HG03025 (cell line): Measurements from ENCODE around the gene ZNF48.

ENCODE experiments used
- ATAC-seq: cut with Tn5 transposase; IDR thresholded peaks from one replicate; pipeline ENCODE4 v1.9.1; 2021; ENCODE audit warnings: mild to moderate bottlenecking, moderate library complexity; ENCODE audit not compliant: unreplicated experiment, low FRiP score

Gene ZNF48

GRCh38 chr16:30395155-30395991 lies at the start of gene ZNF48:
TSS of gene ZNF48 (plus strand) at chr16:30395420. CDS start at chr16:30395795, 375 bp downstream.
- no peak for ATAC-seq

- no peak for ATAC-seq
Observed at GRCh38 chr16:30346286-30346685, 48.9 kb upstream of the ZNF48 start.

DNA sequence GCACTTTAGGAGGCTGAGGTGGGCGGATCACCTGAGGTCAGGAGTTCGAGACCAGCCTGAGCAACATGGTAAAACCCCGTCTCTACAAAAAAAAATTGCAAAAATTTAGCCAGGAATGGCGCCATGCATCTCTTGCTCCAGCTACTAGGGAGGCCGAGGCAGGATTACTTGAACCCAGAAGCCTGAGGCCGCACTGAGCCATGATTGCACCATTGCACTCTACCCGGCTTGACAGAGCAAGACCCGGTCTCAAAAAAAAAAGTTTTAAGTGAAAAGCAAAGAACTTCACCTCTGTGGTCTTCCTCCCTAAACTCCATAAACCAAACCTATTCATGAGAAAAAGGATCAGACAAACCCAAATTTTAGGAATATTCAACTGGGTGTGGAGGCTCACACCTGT lies 47.1 kb upstream of the ZNF48 start:
- no peak for ATAC-seq

- ATAC-seq = no peak
Observed at GRCh38 chr16:30348929-30349328, 46.3 kb upstream of the ZNF48 start.

GRCh38 chr16:30349675-30350074 lies 45.5 kb upstream of the ZNF48 start:
- ATAC-seq = no peak

DNA sequence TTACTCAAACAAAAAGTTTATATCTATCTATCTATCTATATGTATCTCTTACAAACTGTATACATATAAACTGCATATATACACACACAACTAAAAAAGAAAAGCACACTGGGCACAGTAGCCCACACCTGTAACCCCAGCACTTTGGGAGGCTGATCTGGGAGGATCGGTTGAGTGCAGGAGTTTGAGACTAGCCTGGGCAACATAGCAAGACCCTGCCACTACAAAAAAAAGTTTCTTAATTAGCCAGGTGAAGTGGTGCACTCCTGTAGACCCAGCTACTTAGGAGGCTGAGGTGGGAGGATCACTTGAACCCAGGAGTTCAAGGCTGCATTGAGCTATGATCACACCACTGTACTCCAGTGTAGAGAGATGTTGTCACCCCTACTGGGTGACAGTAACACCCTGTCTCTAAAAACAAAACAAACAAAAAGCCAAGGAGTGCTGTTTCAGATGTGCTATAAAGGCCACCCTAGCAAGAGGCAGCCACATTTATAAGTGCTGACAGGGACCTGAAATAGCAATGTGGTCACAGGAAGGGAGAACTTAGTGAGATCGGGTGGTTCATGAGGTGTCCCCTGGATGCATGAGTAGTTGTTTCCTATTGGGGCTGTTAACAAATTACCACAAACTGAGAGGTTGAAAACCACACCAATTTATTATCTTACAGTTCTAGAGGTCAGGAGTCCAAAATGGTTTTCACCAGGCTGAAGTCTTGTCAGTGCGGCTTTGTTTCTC lies 44.9 kb upstream of the ZNF48 start:
- no peak for ATAC-seq

GRCh38 chr16:30351001-30351441 lies 44.2 kb upstream of the ZNF48 start:
- ATAC-seq = no peak

DNA sequence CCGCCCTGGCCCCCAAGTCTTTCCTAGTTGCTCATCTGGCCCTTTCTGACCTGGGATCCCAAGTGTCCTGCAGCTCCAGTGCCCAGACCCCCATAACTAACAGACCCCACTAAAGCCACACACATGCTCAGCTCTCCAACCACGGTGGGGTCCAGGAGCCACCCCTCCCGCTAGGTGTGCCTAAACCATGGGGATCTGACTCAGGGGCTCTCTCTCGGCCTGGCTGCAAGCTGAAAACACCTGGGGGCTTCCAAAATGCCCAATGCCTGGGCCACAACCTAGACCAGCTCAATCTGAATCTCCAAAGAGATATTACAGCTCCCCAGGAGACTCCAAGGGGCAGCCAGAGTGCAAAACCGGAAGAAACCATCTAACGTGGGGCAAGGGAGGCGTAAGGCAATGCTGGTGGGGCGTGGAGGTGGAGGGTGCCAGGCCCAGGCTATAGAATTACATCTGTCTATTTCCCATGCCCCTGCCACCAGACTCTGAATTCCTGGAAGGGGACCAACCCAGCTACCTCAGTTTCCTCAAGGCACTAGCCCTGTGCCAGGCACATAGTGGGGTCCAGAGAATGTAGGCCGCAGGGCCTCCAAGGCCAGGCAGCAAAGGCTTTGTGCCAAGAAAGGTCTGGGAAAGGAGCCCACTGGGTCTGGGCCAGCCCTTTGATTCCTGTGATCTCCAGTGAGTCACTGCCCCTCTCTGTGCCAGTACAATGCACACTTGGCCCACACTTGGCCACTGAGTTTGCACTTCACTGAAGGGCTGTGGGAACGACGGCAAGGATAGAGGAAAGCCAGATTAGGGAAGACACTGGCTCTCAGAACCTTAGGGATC lies 43.4 kb upstream of the ZNF48 start:
- ATAC-seq = no peak

DNA sequence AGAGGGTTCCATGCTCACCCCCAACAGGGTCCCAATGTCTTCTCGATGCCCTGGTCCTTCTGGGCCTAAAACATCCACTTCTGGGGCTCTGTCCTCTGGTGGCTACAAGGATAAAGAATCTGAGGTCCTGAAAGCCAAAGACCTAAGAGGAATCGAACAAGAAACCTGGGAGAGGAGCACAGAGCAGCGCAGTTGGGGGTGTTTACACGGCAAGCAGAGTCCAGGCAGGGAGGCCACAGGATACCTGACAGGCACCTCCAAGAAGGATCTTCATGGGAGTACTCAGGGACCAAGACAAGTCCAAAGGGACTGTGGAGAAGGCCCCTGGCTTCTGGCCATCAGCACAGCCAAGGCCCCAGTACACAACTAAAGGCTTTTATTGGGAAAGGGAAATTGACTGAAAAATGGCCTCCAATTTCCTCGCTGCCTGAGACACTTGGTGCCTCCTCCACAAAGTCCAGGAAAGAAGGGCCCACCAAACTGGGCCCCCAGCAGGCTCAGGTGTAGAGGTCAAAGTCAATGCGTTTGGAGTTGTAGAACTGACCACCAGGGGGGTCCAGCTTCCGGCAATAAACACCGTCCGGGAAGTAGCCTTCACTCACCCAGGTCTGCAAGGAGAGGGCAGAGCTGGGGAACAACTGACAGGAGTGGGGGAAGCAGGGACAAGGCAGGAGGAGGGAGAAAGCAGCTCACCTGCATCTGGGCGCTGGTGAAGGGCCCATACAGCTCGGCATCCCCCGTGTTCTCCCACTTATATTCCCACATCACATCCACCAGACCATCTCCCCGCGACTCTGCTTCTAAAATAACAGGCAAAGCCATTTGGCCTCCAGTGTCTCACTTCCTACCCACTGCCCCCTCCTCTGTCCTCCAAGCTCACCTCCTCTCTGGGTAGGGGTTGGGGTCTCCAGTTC lies 42.5 kb upstream of the ZNF48 start:
- ATAC-seq = no peak

GRCh38 chr16:30353438-30354129 lies 41.6 kb upstream of the ZNF48 start:
- ATAC-seq = no peak

DNA sequence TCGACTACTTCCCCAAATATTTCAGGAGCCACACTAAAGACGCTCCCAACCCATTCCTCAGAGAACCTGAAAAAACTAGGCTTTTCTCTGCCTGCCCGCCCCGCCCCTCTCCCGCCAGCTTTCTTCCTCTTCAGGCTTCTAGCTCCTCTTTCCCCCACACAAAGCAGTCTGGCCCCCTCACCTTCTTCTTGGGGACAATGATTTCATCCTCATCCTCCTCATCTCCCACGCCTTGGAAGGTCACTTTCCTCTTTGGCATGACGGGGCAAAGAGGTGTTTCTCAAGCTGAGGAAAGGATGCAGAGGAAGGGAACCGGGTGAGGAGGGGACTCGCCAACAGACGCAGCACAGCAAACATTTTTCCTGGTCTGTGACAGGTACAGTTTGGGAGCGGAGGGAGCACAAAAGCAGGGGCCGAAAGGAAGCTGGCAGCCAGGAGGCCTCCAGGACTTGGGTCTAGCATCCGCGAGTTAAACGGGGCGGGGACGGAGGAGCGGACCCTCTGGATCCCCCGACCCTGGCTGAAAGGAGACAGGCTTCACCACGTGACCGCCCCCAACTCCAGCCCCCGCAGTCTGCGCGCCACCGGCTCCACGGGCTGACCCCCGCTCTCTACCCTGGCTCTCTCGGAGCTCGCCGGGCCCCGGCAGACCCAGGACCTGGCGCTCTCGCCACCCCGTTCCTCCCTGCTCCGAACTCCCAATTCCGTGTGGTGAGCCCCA lies 40.6 kb upstream of the ZNF48 start:
- no peak for ATAC-seq

DNA sequence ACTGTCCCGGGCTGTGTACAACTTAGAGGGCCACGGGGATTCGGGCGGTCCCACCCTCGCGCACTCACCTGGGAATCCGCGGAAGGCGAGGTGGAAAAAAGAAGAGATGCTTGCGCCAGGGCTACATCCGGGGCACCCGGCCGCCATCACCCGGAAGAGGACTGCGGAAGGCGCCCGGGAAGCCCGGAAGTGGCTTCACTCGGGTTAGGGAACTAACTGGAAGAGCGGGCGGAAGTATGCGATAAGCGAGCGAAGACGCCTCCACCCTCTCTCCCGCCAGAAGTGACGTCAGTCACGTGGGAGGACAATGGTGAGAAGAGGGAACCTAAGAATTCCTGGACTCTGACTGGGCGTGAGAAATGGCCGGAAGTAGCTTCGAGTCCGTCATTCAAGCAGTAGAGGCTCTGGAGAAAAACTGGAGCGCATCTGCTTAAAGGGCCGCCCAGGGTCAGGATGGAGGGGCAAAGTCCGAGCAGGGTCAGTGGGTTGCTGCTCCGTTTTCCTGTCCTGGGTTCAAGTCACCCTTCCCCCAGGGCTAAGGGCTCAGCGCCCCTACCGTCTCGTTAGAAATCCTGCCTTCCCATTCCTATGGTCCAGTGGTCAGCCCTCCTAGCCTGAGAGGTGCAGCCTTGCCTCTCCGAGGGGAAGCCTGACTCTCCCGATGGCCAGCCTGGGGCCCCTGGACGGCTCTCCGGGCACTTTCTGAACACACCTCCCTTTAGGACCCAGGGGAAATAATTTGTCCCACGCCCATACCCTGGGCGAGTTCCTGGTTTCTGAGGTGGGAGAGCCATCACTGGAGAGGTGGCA lies 39.9 kb upstream of the ZNF48 start, which contains the start of gene CD2BP2:
TSS of gene CD2BP2 (minus strand) at position 165 of the 810 bp plus-strand sequence. CDS start 627 bp downstream, outside the sequence.
- ATAC-seq = peak; percentile 42

GRCh38 chr16:30355954-30356308 lies 39.3 kb upstream of the ZNF48 start:
- no peak for ATAC-seq

- no peak for ATAC-seq
Observed at GRCh38 chr16:30356401-30357084, 38.7 kb upstream of the ZNF48 start.

GRCh38 chr16:30357085-30357714 lies 38.0 kb upstream of the ZNF48 start:
- no peak for ATAC-seq

- ATAC-seq = no peak
Observed at GRCh38 chr16:30357715-30358576, 37.3 kb upstream of the ZNF48 start.
